HG03442 (cell line): ENCODE measurements around the gene TRIM16.
"Not testable (repeated sequence)": the region's sequence is repeated elsewhere in the genome, so short reads cannot be mapped to it uniquely, and the experiment has no call there.

Experiments used
- ATAC-seq: cut with Tn5 transposase; IDR thresholded peaks from one replicate; pipeline ENCODE4 v1.9.1; 2021; ENCODE audit warnings: mild to moderate bottlenecking, moderate library complexity; ENCODE audit not compliant: unreplicated experiment

Gene TRIM16

DNA sequence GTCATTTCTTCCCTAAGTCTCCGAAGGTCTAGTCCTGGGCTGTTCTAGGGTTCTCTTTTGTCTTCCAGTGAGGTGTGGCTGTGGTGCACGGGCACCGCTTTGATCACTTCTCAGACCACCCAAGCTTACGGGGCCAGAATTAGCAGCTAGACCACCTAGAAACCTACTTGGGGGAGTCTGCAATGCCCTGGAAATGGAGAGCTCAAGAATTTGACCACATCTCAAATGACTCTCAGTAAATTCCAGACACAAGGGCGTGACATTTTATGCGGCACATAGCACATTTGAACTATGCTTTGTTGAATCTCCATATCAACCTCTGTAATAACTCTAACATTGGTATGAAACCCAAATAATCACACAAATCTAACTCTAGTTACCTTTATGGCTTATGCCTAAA, 24.9 kb downstream of the TRIM16 start:
- no peak for ATAC-seq

DNA sequence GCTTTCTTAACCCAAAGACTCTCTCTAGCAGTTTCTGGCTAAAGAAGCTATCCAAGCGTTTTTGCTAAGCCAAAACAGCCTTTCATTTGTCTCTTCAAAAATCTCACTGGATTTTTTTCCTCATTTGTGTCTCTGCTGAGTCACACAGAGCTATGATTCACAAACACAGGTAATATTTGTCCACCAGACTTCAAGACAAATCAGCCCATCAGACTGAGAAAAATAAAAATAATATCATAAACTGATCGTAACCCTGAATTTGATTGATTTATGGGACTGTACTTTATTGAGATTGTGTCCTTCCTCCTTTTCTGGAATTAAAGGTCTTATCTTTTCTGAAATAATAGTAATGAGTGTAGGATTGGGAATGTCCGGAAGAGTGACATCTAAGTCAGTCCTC, 25.8 kb downstream of the TRIM16 start:
- no peak for ATAC-seq

DNA sequence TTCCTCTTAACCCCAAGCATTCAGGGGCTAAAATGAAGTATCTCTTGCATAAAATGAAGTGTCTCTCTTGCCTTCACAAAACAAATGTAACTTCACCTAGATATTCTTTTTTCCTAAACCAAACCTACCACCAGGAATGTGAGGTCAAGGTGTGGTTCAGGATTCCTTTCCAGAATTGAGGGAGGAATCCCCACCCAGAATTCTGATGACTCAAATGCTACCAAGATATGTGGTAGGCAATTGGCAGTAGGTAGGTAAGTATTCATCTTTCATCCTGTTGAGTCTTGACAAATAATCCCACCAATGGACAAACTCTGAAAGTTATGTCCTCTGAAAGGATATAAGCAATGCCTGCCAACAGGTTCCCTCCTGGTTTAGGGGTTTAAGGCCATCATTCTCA, 26.2 kb downstream of the TRIM16 start:
- no peak for ATAC-seq

DNA sequence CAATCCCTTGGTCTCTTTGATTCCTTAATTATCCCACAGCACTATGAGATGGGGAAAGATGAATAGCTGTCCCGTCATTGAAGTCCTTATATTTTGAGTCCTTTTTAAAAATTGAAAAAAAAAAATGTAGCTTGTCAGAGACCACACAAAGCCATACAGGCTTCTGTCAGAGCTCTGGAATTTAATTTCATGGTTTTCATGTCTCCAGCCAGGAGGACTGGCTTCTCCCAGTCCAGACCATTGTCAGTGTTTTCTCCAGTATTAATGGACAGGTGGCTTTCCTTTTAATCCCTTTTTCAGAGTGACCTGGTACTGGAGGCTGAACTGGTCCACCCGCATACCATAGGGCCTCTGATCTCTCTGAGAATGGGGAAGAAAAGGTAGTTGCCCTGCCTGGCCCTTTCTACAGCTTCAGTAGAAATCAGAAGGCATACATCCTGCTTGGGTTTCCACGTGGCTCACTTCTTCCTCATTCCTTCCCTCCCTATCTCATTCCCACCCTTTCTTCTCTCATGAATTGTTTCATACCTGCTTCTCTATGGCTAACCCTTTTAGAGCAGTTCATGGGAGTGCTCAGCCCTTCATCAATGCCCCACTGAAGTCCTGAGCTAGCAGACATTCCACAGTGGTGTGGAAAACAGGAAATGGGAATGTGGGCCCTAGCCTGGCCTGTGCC, 29.1 kb downstream of the TRIM16 start:
- no peak for ATAC-seq

DNA sequence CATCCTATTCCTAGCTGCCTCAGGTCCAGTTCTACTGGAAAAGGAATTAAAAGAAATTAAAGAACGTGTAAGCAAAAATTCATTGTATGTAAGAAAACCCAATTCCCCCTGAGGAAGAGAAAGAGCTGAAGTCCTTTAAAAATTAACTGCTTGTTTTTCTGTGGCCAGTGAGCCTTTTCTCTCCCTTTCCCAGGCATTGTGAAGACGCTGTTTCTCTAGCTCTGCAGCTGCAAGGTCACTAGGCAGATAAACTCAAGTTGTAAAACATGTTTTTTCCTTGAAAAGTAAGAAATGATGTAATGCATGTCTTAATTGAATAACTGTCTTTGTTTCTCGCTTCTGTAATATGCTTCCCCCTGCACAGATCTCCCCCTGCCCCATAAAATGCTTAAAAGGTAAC, 29.7 kb downstream of the TRIM16 start:
- ATAC-seq: not testable (repeated sequence)

DNA sequence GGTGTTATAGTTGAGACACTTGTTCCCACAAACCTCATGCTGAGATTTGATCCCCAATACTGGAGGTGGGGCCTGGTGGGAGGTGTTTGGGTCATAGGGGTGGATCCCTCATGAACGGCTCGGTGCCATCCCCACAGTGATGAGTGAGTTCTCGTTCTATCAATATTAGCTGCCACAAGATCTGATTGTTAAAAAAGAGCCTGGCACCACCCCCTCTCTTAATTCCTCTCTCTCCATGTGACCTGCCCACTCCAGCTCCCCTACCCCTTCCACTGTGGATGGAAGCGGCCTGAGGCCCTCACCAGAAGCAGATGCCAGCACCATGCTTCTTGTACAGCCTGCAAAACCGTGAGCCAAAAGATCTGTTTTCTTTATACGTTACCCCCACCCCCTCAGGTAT, 31.2 kb downstream of the TRIM16 start:
- no peak for ATAC-seq

DNA sequence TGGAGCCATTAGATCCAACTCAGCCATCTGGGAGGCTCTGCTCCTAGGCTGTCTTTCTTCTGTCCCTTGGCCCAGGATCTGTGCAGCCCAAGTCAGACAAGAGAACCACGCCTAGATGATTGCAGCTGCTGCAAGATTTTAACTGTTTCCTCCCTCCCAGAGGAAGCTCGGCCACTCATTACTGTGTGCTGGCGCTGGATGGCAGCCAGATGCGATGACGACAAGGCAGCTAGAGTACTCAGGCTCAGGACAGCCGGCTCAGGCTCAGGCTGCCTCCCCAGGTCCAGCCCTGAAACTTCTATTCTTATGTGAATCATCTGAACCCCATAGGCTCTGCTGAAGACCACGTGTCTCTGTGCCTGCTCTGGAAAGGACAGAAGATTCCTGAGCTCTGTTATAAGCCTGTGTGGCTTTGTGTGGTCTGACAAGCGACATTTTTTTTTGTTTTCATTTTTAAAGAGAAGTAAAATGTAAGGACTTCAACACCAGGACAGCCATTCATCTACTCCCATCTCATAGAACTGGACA, 32.5 kb downstream of the TRIM16 start:
- peak; percentile 83 for ATAC-seq

DNA sequence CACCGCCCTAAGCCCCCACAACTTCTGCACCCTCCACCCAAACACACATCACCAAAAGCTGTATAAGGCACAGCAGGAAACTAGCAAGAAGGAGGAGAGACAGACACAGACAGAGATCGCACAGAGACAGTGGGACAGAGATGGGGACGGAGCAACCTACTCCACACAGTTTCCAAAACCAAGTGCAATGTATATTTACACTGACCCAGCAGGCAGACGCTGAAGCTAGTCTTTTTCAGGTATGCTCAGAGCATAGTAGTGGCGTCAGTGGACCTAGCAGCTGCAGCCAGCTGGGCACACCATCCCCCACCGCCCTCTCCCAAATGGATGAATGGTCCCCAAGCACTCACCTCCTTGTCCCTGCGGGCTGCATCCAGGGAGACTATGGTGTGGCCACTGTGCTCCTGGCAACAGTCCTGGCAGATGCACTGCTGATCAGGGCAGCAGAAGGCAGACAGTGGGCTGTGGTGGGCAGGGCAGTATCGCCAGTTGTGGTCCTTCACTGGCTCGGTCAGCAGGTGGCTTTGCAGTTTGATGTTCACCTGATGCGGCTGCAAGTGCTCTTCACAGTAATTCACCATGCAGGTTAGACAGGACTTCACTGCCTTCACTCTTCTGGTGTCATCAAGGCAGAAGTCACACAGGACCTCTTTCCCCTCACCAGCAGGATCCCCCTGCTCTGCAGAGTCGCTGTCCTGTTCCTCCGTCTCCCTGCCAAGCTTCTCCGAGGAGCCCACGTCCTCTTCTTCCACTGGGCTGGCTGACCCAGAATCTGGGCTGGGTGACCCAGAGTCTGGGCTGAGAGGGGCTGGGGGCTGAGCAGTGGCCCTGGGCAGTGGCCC, 33.1 kb downstream of the TRIM16 start:
- ATAC-seq: no peak

DNA sequence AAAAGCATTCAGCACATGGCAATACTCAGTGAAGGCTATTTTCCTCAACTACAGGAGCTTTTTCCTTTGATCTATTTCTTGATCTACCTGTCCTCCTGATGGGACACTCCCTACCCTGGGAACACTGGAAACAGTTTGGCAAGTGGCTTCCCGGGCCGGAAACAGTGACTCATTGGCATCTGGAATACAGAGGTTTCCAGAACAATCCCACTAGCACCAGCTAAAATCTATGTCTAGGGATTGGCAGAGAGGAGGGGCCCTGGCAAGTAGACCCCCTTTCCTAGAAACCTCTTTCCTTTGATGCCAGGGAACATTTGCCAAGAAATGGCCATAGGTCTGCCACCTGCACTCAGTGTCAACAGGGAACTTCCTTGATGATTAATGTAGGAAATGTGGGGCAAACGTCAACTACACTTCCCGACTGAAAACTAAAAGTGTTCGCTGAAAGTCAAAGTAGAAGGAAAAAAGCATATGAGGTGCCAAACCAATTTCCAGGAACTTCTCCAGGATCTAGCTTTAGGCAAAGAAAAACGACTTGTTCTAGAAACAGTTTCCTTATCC, 34.2 kb downstream of the TRIM16 start:
- ATAC-seq: no peak

DNA sequence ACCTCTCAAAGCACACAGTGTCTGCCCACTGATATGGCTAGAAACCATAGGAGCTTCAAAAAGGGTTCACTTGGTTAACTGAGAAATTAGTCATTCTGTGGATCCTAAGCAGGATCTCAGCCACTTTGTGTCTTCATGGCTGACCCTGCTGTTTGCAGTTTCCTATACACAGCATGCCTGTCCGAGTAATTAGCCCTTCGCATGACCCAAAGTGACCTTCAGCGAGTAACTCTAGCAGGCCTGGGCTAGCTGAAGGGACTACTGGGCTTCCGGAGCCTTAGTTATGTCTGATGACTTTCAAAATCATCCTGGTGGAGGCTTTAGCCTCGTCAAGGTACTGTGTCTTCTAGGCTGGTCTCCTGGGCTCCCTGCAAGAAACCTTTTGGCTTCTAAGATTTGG, 35.7 kb downstream of the TRIM16 start:
- no peak for ATAC-seq

DNA sequence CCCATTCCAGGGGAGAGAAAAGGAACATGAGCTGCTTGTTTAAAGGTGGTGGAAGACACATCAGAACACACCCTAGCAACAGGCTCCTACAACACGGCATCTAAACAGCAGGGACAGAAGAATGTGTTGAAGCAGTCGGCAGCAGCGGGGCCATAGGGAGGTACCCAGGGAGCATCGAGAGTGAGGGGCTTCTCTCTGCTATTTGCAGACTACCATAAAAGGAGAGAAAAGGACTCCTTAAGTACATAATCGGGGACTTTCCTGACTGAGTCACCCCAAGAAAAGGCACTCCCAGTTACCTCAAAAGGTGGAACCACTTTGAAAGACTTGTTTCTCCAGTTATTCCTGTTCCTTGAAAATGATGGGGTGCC, 38.2 kb downstream of the TRIM16 start:
- ATAC-seq: not testable (repeated sequence)

DNA sequence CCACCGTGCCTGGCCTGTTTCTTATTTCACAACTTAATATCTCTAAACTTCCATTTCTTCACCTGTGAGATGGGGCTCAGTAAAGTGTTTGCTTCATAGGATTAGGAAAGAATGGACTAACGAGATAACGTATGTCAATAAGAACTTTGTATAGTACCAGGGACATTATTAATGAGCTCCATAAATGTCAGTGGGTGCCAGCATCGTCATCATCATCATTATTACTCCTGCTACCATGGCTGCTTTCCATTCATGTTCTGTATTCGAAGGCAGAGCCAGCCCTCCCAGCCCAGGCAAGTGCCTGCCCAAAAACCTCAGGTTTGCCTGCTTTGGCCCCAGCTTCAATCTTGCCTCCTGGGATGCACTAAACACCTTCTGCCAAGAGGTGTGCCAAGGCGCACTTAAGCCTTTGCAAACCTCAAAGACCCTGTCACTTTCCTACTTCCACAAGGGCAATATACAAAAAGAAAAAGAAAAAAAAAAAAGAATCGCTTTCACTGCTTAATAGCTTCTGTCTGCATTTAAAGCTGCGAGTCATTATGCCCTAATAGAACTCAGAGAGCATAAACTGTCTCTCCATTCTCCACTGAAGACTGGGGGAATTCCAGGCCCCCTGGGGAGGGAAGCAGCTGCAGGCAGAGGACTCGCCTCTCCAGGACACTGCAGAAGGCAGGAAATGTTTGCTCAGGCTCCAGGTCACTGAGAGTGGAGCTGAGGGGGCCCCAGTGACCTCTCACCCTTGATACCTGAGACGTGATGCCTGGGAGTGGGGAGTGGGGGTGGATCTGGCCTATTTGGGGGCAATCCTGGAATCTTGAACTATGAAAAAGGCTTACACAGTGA, 38.8 kb downstream of the TRIM16 start:
- ATAC-seq: not testable (repeated sequence)

DNA sequence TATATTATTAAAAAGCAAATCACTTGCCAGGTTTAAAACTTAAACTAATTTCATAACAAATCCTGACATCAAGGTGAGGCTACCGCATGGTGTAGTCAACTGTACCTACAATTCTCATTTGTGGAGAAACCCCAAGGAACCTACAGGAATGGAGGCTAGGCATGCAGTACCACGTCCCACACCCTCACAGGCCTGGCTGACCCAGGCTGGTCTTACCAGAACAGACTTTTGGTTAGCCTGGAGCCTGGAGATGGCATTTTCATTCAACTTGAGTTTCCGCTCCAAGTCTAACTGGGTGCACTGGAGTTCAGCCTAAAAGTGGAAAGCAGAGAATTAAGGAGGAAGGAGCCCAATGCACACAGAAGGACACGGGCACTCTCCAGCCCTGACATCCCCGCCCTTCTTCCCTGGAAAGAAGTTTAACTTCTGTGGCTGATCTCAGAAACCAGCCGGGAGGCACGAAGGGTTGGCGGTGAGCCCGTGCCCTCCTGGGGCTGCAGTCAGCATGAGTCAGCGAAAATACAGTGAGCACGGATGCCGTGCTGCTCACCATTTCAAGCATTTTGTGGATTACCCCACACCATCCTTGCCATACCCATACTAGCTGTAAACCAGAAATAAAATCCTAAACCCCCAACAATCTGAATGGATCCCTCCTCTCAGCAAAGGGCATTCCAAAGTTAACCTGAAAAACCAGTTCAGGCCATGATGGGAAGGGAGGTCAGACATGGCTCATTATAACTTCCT, 41.4 kb downstream of the TRIM16 start:
- not testable (repeated sequence) for ATAC-seq

DNA sequence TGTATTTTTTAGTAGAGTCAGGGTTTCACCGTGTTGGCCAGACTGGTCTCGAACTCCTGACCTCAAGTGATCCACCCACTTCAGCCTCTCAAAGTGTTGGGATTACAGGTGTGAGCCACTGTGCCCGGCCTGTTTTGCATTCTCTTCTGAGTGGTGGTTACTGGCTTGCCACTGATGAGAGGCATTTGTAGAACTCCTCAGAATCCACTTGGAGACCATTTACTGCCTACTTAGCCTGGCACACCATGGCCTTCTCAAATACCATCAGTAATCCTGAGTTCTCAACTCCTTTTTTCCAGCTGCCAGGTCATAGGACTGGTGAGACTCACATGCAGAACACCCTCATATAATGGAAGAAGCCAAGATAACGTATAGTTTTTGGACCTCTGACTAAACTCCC, 42.1 kb downstream of the TRIM16 start:
- ATAC-seq: not testable (repeated sequence)

DNA sequence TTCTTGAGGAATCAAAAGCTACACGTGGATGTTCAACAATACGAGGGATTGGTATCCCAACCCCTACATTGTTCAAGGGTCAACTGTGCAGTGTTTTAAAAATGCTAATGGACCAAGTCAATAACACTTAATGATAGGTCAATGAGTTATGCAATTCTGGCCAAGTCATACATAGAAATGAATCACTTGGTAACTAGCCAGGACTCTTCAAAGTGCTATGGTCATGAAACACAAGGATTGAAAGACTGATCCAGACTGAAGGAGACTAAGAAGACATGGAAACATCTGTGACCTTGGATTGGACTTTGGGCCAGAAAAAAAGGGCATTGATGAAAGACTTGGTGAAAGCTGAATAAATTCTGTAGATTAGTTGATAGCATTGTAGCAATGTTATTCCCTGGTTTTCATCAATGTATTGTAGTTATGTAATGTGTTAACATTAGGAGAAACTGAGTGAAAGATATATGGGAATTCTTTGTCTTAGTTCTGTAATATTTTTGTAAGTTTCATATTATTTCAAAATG, 53.1 kb downstream of the TRIM16 start:
- not testable (repeated sequence) for ATAC-seq

DNA sequence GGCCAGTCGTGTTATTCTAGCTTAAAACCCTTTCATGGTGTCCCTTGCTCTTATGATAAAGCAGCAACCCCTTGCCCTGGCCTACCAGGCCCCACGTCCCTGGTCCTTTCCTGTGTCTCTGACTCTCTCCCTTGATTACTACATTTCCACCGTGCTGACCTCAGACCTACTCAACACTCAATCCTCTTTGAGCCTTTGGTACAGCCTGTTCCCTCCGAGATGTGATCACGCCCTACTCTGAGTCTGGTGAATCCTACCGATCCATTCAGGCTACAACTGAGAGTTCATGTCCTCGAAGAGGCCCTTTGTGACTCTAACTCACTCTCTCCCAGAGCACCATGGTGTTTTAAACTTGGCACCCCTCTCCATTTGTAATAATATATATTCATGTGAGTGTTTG, 54.1 kb downstream of the TRIM16 start:
- not testable (repeated sequence) for ATAC-seq

DNA sequence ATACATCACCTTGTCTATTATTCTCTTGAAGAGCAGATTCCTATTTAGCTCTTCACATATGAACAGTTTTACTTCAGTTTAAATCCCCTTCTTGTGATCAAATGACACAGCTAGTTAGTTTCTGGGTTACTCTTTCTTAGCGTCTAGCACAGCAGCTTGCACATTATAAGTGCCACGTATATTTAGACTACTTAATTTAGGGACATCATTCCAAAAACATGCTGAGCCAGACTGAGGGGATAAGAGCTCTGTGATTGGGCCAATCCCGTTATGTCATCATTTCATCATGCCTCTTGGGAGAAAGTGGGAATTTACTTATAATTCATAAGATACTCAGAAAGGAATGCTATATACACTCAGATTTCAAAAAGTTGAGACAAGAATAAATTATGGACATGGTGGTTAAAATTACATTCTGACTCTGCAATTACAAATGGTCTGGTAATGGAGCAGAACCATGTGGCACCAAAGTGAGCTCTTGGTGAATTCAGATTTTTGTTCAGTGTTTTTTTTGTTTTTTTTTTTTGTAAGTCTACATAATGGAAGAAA, 60.4 kb downstream of the TRIM16 start:
- ATAC-seq: not testable (repeated sequence)

DNA sequence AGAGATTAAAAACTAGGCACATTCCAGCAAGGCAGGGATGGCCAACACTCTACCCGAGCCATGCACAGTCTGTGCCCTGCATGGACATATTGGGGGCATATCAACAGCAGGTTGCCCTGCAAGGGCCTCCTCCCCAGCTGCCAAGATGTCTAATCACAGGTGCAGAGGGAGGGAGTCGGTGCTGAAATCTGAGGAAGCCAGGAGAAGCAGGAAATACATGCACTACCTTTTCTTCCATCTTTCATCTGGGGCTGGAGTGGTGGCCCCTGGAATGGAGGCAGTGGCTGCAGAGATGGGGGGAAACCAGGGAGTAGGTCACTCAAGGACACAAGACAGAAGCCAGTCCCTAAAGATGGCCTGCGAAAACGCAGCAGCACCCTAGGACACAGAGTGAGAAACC, 60.9 kb downstream of the TRIM16 start:
- ATAC-seq: not testable (repeated sequence)

DNA sequence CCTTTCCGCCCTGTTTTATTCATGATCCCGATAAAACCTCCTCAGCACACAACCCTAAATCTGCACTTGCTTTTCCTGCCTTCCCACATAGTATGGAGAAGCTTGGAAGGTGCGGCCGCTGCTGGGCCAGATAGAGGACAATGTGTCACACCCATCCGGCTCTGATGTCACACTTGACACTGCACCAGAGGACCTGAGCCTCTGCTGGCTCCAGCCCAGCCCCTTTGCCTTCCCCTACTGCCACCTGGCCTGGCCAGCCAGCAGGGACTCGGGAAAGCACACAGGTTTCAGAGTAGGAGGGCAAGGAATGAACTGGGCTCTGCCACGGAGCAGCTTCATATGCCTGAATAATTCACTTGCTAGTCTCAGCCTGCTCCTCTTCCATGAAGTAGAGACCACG, 62.0 kb downstream of the TRIM16 start:
- ATAC-seq: not testable (repeated sequence)
